Gastrocnemius medialis (tissue), 4 donors: ENCODE results near the gene TSSK6.

ENCODE experiments used
- POLR2A ChIP-seq, 2 donors: fragments of 450-650 bp; IDR thresholded peaks; one replicate each; pipeline ENCODE4 v1.6.1; 2017; ENCODE audit warnings: antibody characterized with exemption in 2 of 2, mild to moderate bottlenecking in 2 of 2, moderate library complexity in 2 of 2
- TF ChIP-seq, protein P1 (sequence below), 5 experiments: fragments of 450-650 bp in 3 of 5; fragments of 200-600 bp in 2 of 5; sonication (generic) in 2 of 5; IDR thresholded peaks in 4 of 5; conservative IDR thresholded peaks in 1 of 5; 1 replicate in 4 of 5; 2 replicates in 1 of 5; pipeline ENCODE4 v1.5.1; 2016 to 2019; ENCODE audit warnings: antibody characterized with exemption in 5 of 5, mild to moderate bottlenecking in 3 of 5, moderate library complexity in 3 of 5

DNA sequence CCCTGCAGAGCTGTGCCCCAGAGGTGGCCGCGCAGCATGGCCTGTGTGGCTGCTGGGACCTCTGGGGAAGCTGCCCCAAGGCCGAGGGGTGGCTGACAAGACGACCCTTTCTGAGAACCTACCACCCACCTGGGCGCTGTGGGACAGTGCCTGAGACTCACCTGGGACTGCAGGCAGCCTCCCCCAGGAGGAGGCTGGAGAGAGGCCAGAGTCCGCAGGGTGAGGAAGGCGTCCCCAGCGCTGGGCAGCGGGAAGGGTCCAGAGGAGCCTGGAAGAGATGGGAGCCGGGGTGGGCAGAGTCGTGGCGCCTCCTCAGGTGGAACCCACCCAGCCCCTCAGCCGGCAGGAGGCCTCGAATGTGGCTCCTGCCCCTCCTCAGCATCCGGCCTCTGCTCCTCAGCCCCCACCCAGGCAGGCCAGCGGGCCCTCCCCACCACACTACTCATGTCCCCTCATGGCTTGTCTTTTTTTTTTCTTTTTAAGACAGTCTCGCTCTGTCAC is 48.0 kb upstream of the TSSK6 start:
- TF ChIP-seq, protein P1, sequence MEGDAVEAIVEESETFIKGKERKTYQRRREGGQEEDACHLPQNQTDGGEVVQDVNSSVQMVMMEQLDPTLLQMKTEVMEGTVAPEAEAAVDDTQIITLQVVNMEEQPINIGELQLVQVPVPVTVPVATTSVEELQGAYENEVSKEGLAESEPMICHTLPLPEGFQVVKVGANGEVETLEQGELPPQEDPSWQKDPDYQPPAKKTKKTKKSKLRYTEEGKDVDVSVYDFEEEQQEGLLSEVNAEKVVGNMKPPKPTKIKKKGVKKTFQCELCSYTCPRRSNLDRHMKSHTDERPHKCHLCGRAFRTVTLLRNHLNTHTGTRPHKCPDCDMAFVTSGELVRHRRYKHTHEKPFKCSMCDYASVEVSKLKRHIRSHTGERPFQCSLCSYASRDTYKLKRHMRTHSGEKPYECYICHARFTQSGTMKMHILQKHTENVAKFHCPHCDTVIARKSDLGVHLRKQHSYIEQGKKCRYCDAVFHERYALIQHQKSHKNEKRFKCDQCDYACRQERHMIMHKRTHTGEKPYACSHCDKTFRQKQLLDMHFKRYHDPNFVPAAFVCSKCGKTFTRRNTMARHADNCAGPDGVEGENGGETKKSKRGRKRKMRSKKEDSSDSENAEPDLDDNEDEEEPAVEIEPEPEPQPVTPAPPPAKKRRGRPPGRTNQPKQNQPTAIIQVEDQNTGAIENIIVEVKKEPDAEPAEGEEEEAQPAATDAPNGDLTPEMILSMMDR (IDR thresholded peaks at IDR 0.05 in 4 of 5, conservative IDR thresholded peaks at IDR 0.05 in 1 of 5) = no peak
- TF ChIP-seq POLR2A (IDR thresholded peaks at IDR 0.05) = no peak
